SKM-1 treated with dmso at 0.1 percent for 144 hours (cell line): ENCODE data around the gene MEGF11.

Experiments used
- DNase-seq: peaks from one replicate; lab custom pipeline; 2025; ENCODE audit not compliant: unreplicated experiment; lab: John Stamatoyannopoulos, UW

MEGF11 gene

GRCh38 chr15:66097151-66098021, 156.2 kb downstream of the MEGF11 start:
- no peak for DNase-seq

GRCh38 chr15:66096688-66097058, 156.9 kb downstream of the MEGF11 start:
- DNase-seq = no peak

GRCh38 chr15:66095871-66096687, 157.5 kb downstream of the MEGF11 start:
- DNase-seq = no peak

GRCh38 chr15:66094331-66094730, 159.2 kb downstream of the MEGF11 start:
- no peak for DNase-seq

- no peak for DNase-seq
These were observed 161.2 kb downstream of the MEGF11 start for GRCh38 chr15:66092053-66093016.

GRCh38 chr15:66089509-66089908, 164.0 kb downstream of the MEGF11 start:
- DNase-seq = no peak

- DNase-seq = no peak
These were observed 164.5 kb downstream of the MEGF11 start for GRCh38 chr15:66089049-66089448.

GRCh38 chr15:66085128-66085527, 168.4 kb downstream of the MEGF11 start:
- DNase-seq = peak; percentile 0

GRCh38 chr15:66084704-66085103, 168.8 kb downstream of the MEGF11 start:
- no peak for DNase-seq

- DNase-seq = no peak
These were observed 172.7 kb downstream of the MEGF11 start for GRCh38 chr15:66080717-66081398.

- DNase-seq = no peak
These were observed 174.6 kb downstream of the MEGF11 start for GRCh38 chr15:66078929-66079275.

GRCh38 chr15:66078196-66078928, 175.2 kb downstream of the MEGF11 start:
- DNase-seq = no peak

GRCh38 chr15:66077320-66077663, 176.3 kb downstream of the MEGF11 start:
- no peak for DNase-seq

- DNase-seq = no peak
These were observed 176.8 kb downstream of the MEGF11 start for GRCh38 chr15:66076591-66077319.

- DNase-seq = no peak
These were observed 177.6 kb downstream of the MEGF11 start for GRCh38 chr15:66075947-66076346.

- DNase-seq = no peak
These were observed 180.8 kb downstream of the MEGF11 start for GRCh38 chr15:66072616-66073361.

- DNase-seq = no peak
These were observed 181.6 kb downstream of the MEGF11 start for GRCh38 chr15:66071921-66072295.

- no peak for DNase-seq
These were observed 182.2 kb downstream of the MEGF11 start for GRCh38 chr15:66071160-66071920.
